NT2/D1 (cell line): ENCODE results near the gene FECH.

Source experiments
- SUZ12 ChIP-seq: IDR thresholded peaks from 2 replicates; pipeline ENCODE4 v1.6.1; 2011; ENCODE audit not compliant: insufficient read length, insufficient read depth; ENCODE audit errors: extremely low read depth
- YY1 ChIP-seq: IDR thresholded peaks from 2 replicates; pipeline ENCODE4 v1.6.1; 2011; ENCODE audit not compliant: insufficient read length, insufficient read depth
- ZNF274 ChIP-seq: IDR thresholded peaks from 2 replicates; pipeline ENCODE4 v1.6.1; 2011; ENCODE audit warnings: mild to moderate bottlenecking, low read depth, low read length

- TF ChIP-seq YY1 (no peak), ZNF274 (no peak), SUZ12 (no peak)
Measured at GRCh38 chr18:57559314-57559713, 27.2 kb downstream of the FECH start.
